DOHH2 (cell line): ENCODE results near the gene TMTC2.

Source experiments
- H3F3A ChIP-seq: fragments of 200-600 bp; sonication (generic), shearing (Covaris generic); 2 replicates; pipeline ENCODE4 v1.6.0; 2016; ENCODE audit warnings: antibody characterized with exemption, mild to moderate bottlenecking; ENCODE audit not compliant: control insufficient read depth, insufficient read depth
- H3K27ac ChIP-seq: fragments of 200-600 bp; sonication (generic); 2 replicates; pipeline ENCODE4 v1.5.1; 2014; ENCODE audit warnings: low read depth, mild to moderate bottlenecking, low read length, moderate library complexity
- H3K27me3 ChIP-seq: fragments of 200-600 bp; sonication (generic); 2 replicates; pipeline ENCODE4 v1.6.1; 2014; ENCODE audit warnings: mild to moderate bottlenecking, low read length, mixed read lengths; ENCODE audit not compliant: control insufficient read depth
- H3K36me3 ChIP-seq: fragments of 200-600 bp; sonication (generic); 2 replicates; pipeline ENCODE4 v1.6.1; 2014; ENCODE audit warnings: mild to moderate bottlenecking, low read length, moderate library complexity, mixed read lengths; ENCODE audit not compliant: control insufficient read depth
- H3K4me1 ChIP-seq: fragments of 200-600 bp; sonication (generic); 2 replicates; pipeline ENCODE4 v1.6.1; 2014; ENCODE audit warnings: mild to moderate bottlenecking, low read length, mixed read lengths; ENCODE audit not compliant: control insufficient read depth
- H3K4me2 ChIP-seq: fragments of 200-600 bp; sonication (generic); 2 replicates; pipeline ENCODE4 v1.6.0; 2014; ENCODE audit warnings: mild to moderate bottlenecking, low read length, moderate library complexity
- H3K4me3 ChIP-seq: fragments of 200-600 bp; sonication (generic); 2 replicates; pipeline ENCODE4 v1.5.1; 2014; ENCODE audit warnings: mild to moderate bottlenecking, low read length, mixed read lengths
- H3K79me2 ChIP-seq: fragments of 200-600 bp; sonication (generic); 2 replicates; pipeline ENCODE4 v1.6.1; 2014; ENCODE audit warnings: mild to moderate bottlenecking, low read length, mixed read lengths; ENCODE audit not compliant: control insufficient read depth
- H3K9me2 ChIP-seq: fragments of 200-600 bp; sonication (generic); replicated peaks from 2 replicates; pipeline ENCODE4 v1.6.1; 2014; ENCODE audit warnings: mild to moderate bottlenecking, low read length, mixed read lengths; ENCODE audit not compliant: control insufficient read depth
- H3K9me3 ChIP-seq: fragments of 200-600 bp; sonication (generic); 2 replicates; pipeline ENCODE4 v1.6.1; 2014; ENCODE audit warnings: antibody characterized with exemption, low read length, mixed read lengths; ENCODE audit not compliant: control insufficient read depth, insufficient read depth
- H4K20me1 ChIP-seq: fragments of 200-600 bp; sonication (generic); 2 replicates; pipeline ENCODE4 v1.6.0; 2014; ENCODE audit warnings: low read depth, mild to moderate bottlenecking, antibody characterized with exemption, low read length, moderate library complexity; ENCODE audit not compliant: control insufficient read depth, insufficient read depth
- CTCF ChIP-seq: fragments of 200-600 bp; sonication (generic); IDR thresholded peaks from one replicate; pipeline ENCODE4 v1.5.1; 2014; ENCODE audit warnings: antibody characterized with exemption, mild to moderate bottlenecking, low read depth, low read length; ENCODE audit not compliant: poor library complexity, severe bottlenecking
- EZH2phosphoT487 ChIP-seq: fragments of 200-600 bp; sonication (generic); IDR thresholded peaks from 2 replicates; pipeline ENCODE4 v1.6.1; 2017; ENCODE audit warnings: borderline replicate concordance, mild to moderate bottlenecking, antibody characterized with exemption, low read length, moderate library complexity, mixed read lengths

TMTC2 gene

GRCh38 chr12:82723891-82724290 lies 37.2 kb downstream of the TMTC2 start:
- no peaks in the 10 kb centered on the region for H3K27me3 ChIP-seq
- no peaks in the 10 kb centered on the region for H3F3A ChIP-seq
- no peaks in the 10 kb centered on the region for H3K4me1 ChIP-seq
- TF ChIP-seq CTCF (no peak), EZH2phosphoT487 (no peak)
- no peak overlapping the region for H3K27ac ChIP-seq
- H3K9me2 ChIP-seq = no peaks in the 10 kb centered on the region
- no peaks in the 10 kb centered on the region for H3K36me3 ChIP-seq
- no peak overlapping the region for H3K4me2 ChIP-seq
- H3K79me2 ChIP-seq = no peaks in the 10 kb centered on the region
- H3K4me3 ChIP-seq = no peak overlapping the region
- peaks cover 4% of the 10 kb centered on the region; the same call in 1 of the 2 replicates for H3K9me3 ChIP-seq
- no peaks in the 10 kb centered on the region for H4K20me1 ChIP-seq

- no peaks in the 10 kb centered on the region for H3K79me2 ChIP-seq
- no peaks in the 10 kb centered on the region for H3K36me3 ChIP-seq
- no peaks in the 10 kb centered on the region for H3K9me2 ChIP-seq
- H3K4me1 ChIP-seq = no peaks in the 10 kb centered on the region
- H3K27ac ChIP-seq = no peak overlapping the region
- no peaks in the 10 kb centered on the region for H3F3A ChIP-seq
- TF ChIP-seq EZH2phosphoT487 = no peak
- no peak for TF ChIP-seq CTCF
- H4K20me1 ChIP-seq = no peaks in the 10 kb centered on the region
- no peak overlapping the region for H3K4me2 ChIP-seq
- H3K27me3 ChIP-seq = no peaks in the 10 kb centered on the region
- H3K4me3 ChIP-seq = no peak overlapping the region
- H3K9me3 ChIP-seq = peaks cover 4% of the 10 kb centered on the region; the same call in 1 of the 2 replicates
Measured at GRCh38 chr12:82725741-82726140, 39.0 kb downstream of the TMTC2 start.

- H3K9me2 ChIP-seq = no peaks in the 10 kb centered on the region
- TF ChIP-seq EZH2phosphoT487 (no peak), CTCF (no peak)
- H3K4me1 ChIP-seq = no peaks in the 10 kb centered on the region
- peaks cover 4% of the 10 kb centered on the region; the same call in 1 of the 2 replicates for H3K9me3 ChIP-seq
- H3K4me2 ChIP-seq = no peak overlapping the region
- no peaks in the 10 kb centered on the region for H3F3A ChIP-seq
- H3K27me3 ChIP-seq = no peaks in the 10 kb centered on the region
- H3K79me2 ChIP-seq = no peaks in the 10 kb centered on the region
- no peak overlapping the region for H3K4me3 ChIP-seq
- H4K20me1 ChIP-seq = no peaks in the 10 kb centered on the region
- H3K36me3 ChIP-seq = no peaks in the 10 kb centered on the region
- H3K27ac ChIP-seq = no peak overlapping the region
Measured at GRCh38 chr12:82727886-82728285, 41.2 kb downstream of the TMTC2 start.
